ENCODE results near the gene AXDND1.
"Not testable (repeated sequence)": the region's sequence is repeated elsewhere in the genome, so short reads cannot be mapped to it uniquely, and the experiment has no call there.

Gene AXDND1

GRCh38 chr1:179351281-179351680 lies 14.5 kb upstream of the AXDND1 start:
- Histone ChIP-seq H3K27ac (ENCODE audit: low read length) (no peak overlapping the region), H4K20me1 (ENCODE audit: insufficient read depth, low read length) (no peaks in the 10 kb centered on the region), H3K4me1 (ENCODE audit: low read length) (no peaks in the 10 kb centered on the region), H3K4me2 (ENCODE audit: low read length) (no peak overlapping the region), H3K36me3 (replicated peaks; ENCODE audit: low read depth, low read length) (peaks cover 11% of the 10 kb centered on the region), H3K79me2 (ENCODE audit: low read length) (no peaks in the 10 kb centered on the region), H3K9ac (ENCODE audit: low read length) (no peak overlapping the region), H3K9me3 (ENCODE audit: insufficient read depth, low read length) (no peaks in the 10 kb centered on the region), H3K4me3 (ENCODE audit: low read length) (no peak overlapping the region), H2AFZ (ENCODE audit: low read depth, low read length) (no peak overlapping the region), H3K27me3 (ENCODE audit: low read depth, low read length) (no peaks in the 10 kb centered on the region)
- TF ChIP-seq CTCF (IDR thresholded peaks at IDR 0.05; ENCODE audit: low read depth, low read length) (no peak), EZH2phosphoT487 (IDR thresholded peaks at IDR 0.05; ENCODE audit: low read depth) (no peak)

- Histone ChIP-seq H3K4me2 (ENCODE audit: low read length) (no peak overlapping the region), H3K9me3 (ENCODE audit: insufficient read depth, low read length) (no peaks in the 10 kb centered on the region), H3K27ac (ENCODE audit: low read length) (no peak overlapping the region), H3K36me3 (replicated peaks; ENCODE audit: low read depth, low read length) (peaks cover 10% of the 10 kb centered on the region), H3K9ac (ENCODE audit: low read length) (no peak overlapping the region), H2AFZ (ENCODE audit: low read depth, low read length) (no peak overlapping the region), H4K20me1 (ENCODE audit: insufficient read depth, low read length) (no peaks in the 10 kb centered on the region), H3K79me2 (ENCODE audit: low read length) (no peaks in the 10 kb centered on the region), H3K4me1 (ENCODE audit: low read length) (no peaks in the 10 kb centered on the region), H3K27me3 (ENCODE audit: low read depth, low read length) (no peaks in the 10 kb centered on the region), H3K4me3 (ENCODE audit: low read length) (no peak overlapping the region)
- TF ChIP-seq EZH2phosphoT487 (IDR thresholded peaks at IDR 0.05; ENCODE audit: low read depth) (no peak), CTCF (IDR thresholded peaks at IDR 0.05; ENCODE audit: low read depth, low read length) (no peak)
Measured at GRCh38 chr1:179352236-179352635, 13.5 kb upstream of the AXDND1 start.

- no peaks in the 10 kb centered on the region for H3K79me2 ChIP-seq (ENCODE audit: low read length)
- H3K36me3 ChIP-seq (replicated peaks; ENCODE audit: low read depth, low read length) = peaks cover 10% of the 10 kb centered on the region
- TF ChIP-seq EZH2phosphoT487 (IDR thresholded peaks at IDR 0.05; ENCODE audit: low read depth) (no peak), CTCF (IDR thresholded peaks at IDR 0.05; ENCODE audit: low read depth, low read length) (no peak)
- H3K9ac ChIP-seq (ENCODE audit: low read length) = no peak overlapping the region
- H3K4me3 ChIP-seq (ENCODE audit: low read length) = no peak overlapping the region
- H3K27me3 ChIP-seq (ENCODE audit: low read depth, low read length) = no peaks in the 10 kb centered on the region
- no peaks in the 10 kb centered on the region for H3K9me3 ChIP-seq (ENCODE audit: insufficient read depth, low read length)
- H2AFZ ChIP-seq (ENCODE audit: low read depth, low read length) = no peak overlapping the region
- no peaks in the 10 kb centered on the region for H3K4me1 ChIP-seq (ENCODE audit: low read length)
- no peaks in the 10 kb centered on the region for H4K20me1 ChIP-seq (ENCODE audit: insufficient read depth, low read length)
- no peak overlapping the region for H3K4me2 ChIP-seq (ENCODE audit: low read length)
- no peak overlapping the region for H3K27ac ChIP-seq (ENCODE audit: low read length)
Measured at GRCh38 chr1:179353546-179353945, 12.2 kb upstream of the AXDND1 start.

- H2AFZ ChIP-seq (ENCODE audit: low read depth, low read length); H3K9ac ChIP-seq (ENCODE audit: low read length); H3K27ac ChIP-seq (ENCODE audit: low read length); H3K4me3 ChIP-seq (ENCODE audit: low read length); H3K4me2 ChIP-seq (ENCODE audit: low read length); H3K27me3 ChIP-seq (ENCODE audit: low read depth, low read length); H3K79me2 ChIP-seq (ENCODE audit: low read length); H3K36me3 ChIP-seq (replicated peaks; ENCODE audit: low read depth, low read length); H3K4me1 ChIP-seq (ENCODE audit: low read length); H4K20me1 ChIP-seq (ENCODE audit: insufficient read depth, low read length); H3K9me3 ChIP-seq (ENCODE audit: insufficient read depth, low read length): not testable (repeated sequence)
Measured at GRCh38 chr1:179361631-179362030, 4.1 kb upstream of the AXDND1 start.

Measured in OCI-LY3 (cell line).